ENCODE results near the gene DBN1.

Gene DBN1

GRCh38 chr5:177445917-177446199 lies 27.6 kb downstream of the DBN1 start:
- Histone ChIP-seq H3K79me2 (ENCODE audit: insufficient read depth, low read length) (no peaks in the 10 kb centered on the region), H4K20me1 (ENCODE audit: insufficient read depth, low read length) (peaks cover 63% of the 10 kb centered on the region), H3K27me3 (ENCODE audit: insufficient read depth, low read length, poor library complexity) (peaks cover 49% of the 10 kb centered on the region), H3K36me3 (ENCODE audit: insufficient read depth, low read length) (peaks cover 17% of the 10 kb centered on the region), H3K4me3 (ENCODE audit: low read depth in 1 of 2, low read length in 2 of 2) (peak overlapping the region in 1 of 2 experiments; percentile 61; a peak in 2 of 4 replicates), H3K4me2 (ENCODE audit: insufficient read depth, low read length) (peak overlapping the region; percentile 95), H3K4me1 (ENCODE audit: insufficient read depth, low read length) (peaks cover 23% of the 10 kb centered on the region), H3K9me3 (ENCODE audit: insufficient read depth, low read length, severe bottlenecking) (no peaks in the 10 kb centered on the region), H3K9ac (ENCODE audit: low read depth, low read length) (peak overlapping the region; percentile 62; the same call in 1 of the 2 replicates), H3K27ac (ENCODE audit: low read length) (no peak overlapping the region), H2AFZ (ENCODE audit: low read depth, low read length) (no peak overlapping the region)
- no peak for TF ChIP-seq EZH2 (IDR thresholded peaks at IDR 0.05; ENCODE audit: borderline replicate concordance, low read depth, low read length, severe bottlenecking)
- no peak for TF ChIP-seq CTCF (IDR thresholded peaks at IDR 0.05; ENCODE audit: borderline replicate concordance, extremely low read depth, low read length, poor library complexity, severe bottlenecking)
- no peak for ATAC-seq (ENCODE audit: insufficient read depth, low read depth)
- no peak for DNase-seq

GRCh38 chr5:177445052-177445916 lies 28.1 kb downstream of the DBN1 start:
- Histone ChIP-seq H3K79me2 (ENCODE audit: insufficient read depth, low read length) (no peaks in the 10 kb centered on the region), H4K20me1 (ENCODE audit: insufficient read depth, low read length) (peaks cover 59% of the 10 kb centered on the region), H3K27me3 (ENCODE audit: insufficient read depth, low read length, poor library complexity) (peaks cover 49% of the 10 kb centered on the region), H3K4me3 (ENCODE audit: low read depth in 1 of 2, low read length in 2 of 2) (no peak overlapping the region), H3K27ac (ENCODE audit: low read length) (no peak overlapping the region), H3K9ac (ENCODE audit: low read depth, low read length) (no peak overlapping the region), H2AFZ (ENCODE audit: low read depth, low read length) (no peak overlapping the region), H3K36me3 (ENCODE audit: insufficient read depth, low read length) (peaks cover 22% of the 10 kb centered on the region), H3K9me3 (ENCODE audit: insufficient read depth, low read length, severe bottlenecking) (no peaks in the 10 kb centered on the region), H3K4me1 (ENCODE audit: insufficient read depth, low read length) (peaks cover 23% of the 10 kb centered on the region), H3K4me2 (ENCODE audit: insufficient read depth, low read length) (peak overlapping the region; percentile 16; the same call in 1 of the 2 replicates)
- 0 out of 3 replicates have a peak, but pooled peaks have one; percentile 10 for ATAC-seq (ENCODE audit: insufficient read depth, low read depth)
- TF ChIP-seq CTCF (IDR thresholded peaks at IDR 0.05; ENCODE audit: borderline replicate concordance, extremely low read depth, low read length, poor library complexity, severe bottlenecking), result no peak
- TF ChIP-seq EZH2 (IDR thresholded peaks at IDR 0.05; ENCODE audit: borderline replicate concordance, low read depth, low read length, severe bottlenecking), result no peak
- peak; percentile 36 for DNase-seq

- Histone ChIP-seq H3K4me2 (ENCODE audit: insufficient read depth, low read length) (no peak overlapping the region), H3K27ac (ENCODE audit: low read length) (no peak overlapping the region)
- TF ChIP-seq CTCF (IDR thresholded peaks at IDR 0.05; ENCODE audit: borderline replicate concordance, extremely low read depth, low read length, poor library complexity, severe bottlenecking) (no peak), EZH2 (IDR thresholded peaks at IDR 0.05; ENCODE audit: borderline replicate concordance, low read depth, low read length, severe bottlenecking) (no peak)
Measured at GRCh38 chr5:177444106-177445051, 29.1 kb downstream of the DBN1 start.

More at GRCh38 chr5:177444106-177445051, 29.1 kb downstream of the DBN1 start:
- no peaks in the 10 kb centered on the region for H3K79me2 ChIP-seq (ENCODE audit: insufficient read depth, low read length)
- no peaks in the 10 kb centered on the region for H3K9me3 ChIP-seq (ENCODE audit: insufficient read depth, low read length, severe bottlenecking)
- H3K4me1 ChIP-seq (ENCODE audit: insufficient read depth, low read length), result peaks cover 23% of the 10 kb centered on the region
- H3K27me3 ChIP-seq (ENCODE audit: insufficient read depth, low read length, poor library complexity), result peaks cover 43% of the 10 kb centered on the region
- H2AFZ ChIP-seq (ENCODE audit: low read depth, low read length), result no peak overlapping the region
- peaks cover 28% of the 10 kb centered on the region for H3K36me3 ChIP-seq (ENCODE audit: insufficient read depth, low read length)
- ATAC-seq (ENCODE audit: insufficient read depth, low read depth) (no peak), DNase-seq (no peak)
- no peak overlapping the region for H3K4me3 ChIP-seq (ENCODE audit: low read depth in 1 of 2, low read length in 2 of 2)
- no peak overlapping the region for H3K9ac ChIP-seq (ENCODE audit: low read depth, low read length)
- peaks cover 56% of the 10 kb centered on the region for H4K20me1 ChIP-seq (ENCODE audit: insufficient read depth, low read length)
